Bronchial epithelial cell (primary cell): ENCODE data around the gene BANP. TPM values are rescaled to one million over a fixed set of nuclear protein-coding genes. Genes with fewer than 3 reads are reported as not detected.
"Not testable (repeated sequence)": the region's sequence is repeated elsewhere in the genome, so short reads cannot be mapped to it uniquely, and the experiment has no call there.

Experiments used
- DNase-seq: peaks from one replicate; pipeline ENCODE4 v3.0.0-alpha.2; 2010; ENCODE audit warnings: low read depth
- FAIRE-seq: peaks from 2 replicates; lab custom pipeline; 2011; peaks lifted over from hg19 to GRCh38; lab: Jason Lieb, UNC
- H3K27me3 ChIP-seq: 2 replicates; pipeline ENCODE4 v1.5.1; 2011; ENCODE audit warnings: low read length; ENCODE audit not compliant: control insufficient read depth, insufficient read depth
- H3K36me3 ChIP-seq: 2 replicates; pipeline ENCODE4 v1.5.1; 2011; ENCODE audit warnings: low read length; ENCODE audit not compliant: control insufficient read depth, insufficient read depth
- H3K4me3 ChIP-seq: 2 replicates; pipeline ENCODE4 v1.5.1; 2011; ENCODE audit warnings: mild to moderate bottlenecking, low read depth, low read length, control low read depth
- CTCF ChIP-seq: IDR thresholded peaks from 2 replicates; pipeline ENCODE4 v1.5.1; 2011; ENCODE audit warnings: mild to moderate bottlenecking, moderate library complexity, low read length, control low read depth, inconsistent platforms; ENCODE audit not compliant: insufficient read depth, severe bottlenecking
- total RNA-seq: library from RNA; depleted of rRNA; stranded (reverse); fragments of >200 nt; gene quantifications from 2 replicates; pipeline ENCODE4 v1.2.1, GENCODE V29; 2014

Gene BANP
- total RNA-seq, 1 donor from 2014 or later, result 22.1 TPM

GRCh38 chr16:88026964-88027938 is 76.0 kb downstream of the BANP start:
- no peak for DNase-seq
- no peak for TF ChIP-seq CTCF
- no peak for FAIRE-seq
- Histone ChIP-seq H3K4me3 (no peak overlapping the region), H3K27me3 (no peaks in the 10 kb centered on the region), H3K36me3 (peaks cover 2% of the 10 kb centered on the region)

GRCh38 chr16:88028177-88028930 is 77.1 kb downstream of the BANP start:
- not testable (repeated sequence) for H3K4me3 ChIP-seq, DNase-seq, H3K36me3 ChIP-seq, H3K27me3 ChIP-seq, FAIRE-seq

DNA sequence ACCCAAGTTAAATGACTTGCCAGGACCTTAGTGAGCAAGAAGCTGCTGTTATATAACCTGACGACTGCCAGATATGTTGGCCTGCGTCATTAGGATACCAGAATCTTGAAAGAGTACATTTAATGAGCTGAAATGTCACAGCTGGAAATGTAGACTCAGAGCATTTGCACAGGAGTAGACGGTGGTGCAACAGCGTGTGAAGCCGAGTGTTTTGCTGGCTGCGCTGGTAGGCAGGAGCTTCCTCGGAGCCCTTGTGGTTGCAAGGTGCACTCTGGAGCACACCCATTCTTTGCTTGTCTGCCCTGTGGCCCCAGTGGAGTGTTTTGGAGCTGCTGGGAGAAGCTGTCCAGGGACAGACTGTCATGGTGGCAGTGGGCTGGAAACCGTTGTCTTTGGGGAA is 79.3 kb downstream of the BANP start:
- Histone ChIP-seq H3K4me3 (no peak overlapping the region), H3K27me3 (no peaks in the 10 kb centered on the region), H3K36me3 (peaks cover 1% of the 10 kb centered on the region)
- no peak for TF ChIP-seq CTCF
- DNase-seq, result no peak
- FAIRE-seq, result no peak

DNA sequence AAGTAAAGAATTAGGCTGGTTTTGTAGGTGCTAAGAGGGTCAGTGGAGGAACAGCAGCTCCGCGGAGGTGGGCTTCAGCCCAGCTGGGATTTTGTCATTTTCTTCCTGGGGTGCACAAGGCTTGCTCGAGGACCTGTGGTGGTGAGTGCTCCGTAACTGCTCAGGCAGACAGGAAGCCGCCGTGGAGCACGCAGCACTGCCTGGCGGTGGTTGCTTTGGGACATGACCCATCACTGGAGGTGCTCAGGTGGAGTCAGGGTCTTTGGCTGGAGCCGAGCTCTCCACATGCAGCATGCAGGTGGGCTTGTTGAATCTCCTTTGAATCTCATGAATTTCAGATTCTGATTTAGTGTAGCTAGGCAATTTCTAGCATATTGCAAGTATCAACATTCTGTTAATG is 79.7 kb downstream of the BANP start:
- not testable (repeated sequence) for H3K36me3 ChIP-seq, H3K27me3 ChIP-seq, DNase-seq, FAIRE-seq, H3K4me3 ChIP-seq

DNA sequence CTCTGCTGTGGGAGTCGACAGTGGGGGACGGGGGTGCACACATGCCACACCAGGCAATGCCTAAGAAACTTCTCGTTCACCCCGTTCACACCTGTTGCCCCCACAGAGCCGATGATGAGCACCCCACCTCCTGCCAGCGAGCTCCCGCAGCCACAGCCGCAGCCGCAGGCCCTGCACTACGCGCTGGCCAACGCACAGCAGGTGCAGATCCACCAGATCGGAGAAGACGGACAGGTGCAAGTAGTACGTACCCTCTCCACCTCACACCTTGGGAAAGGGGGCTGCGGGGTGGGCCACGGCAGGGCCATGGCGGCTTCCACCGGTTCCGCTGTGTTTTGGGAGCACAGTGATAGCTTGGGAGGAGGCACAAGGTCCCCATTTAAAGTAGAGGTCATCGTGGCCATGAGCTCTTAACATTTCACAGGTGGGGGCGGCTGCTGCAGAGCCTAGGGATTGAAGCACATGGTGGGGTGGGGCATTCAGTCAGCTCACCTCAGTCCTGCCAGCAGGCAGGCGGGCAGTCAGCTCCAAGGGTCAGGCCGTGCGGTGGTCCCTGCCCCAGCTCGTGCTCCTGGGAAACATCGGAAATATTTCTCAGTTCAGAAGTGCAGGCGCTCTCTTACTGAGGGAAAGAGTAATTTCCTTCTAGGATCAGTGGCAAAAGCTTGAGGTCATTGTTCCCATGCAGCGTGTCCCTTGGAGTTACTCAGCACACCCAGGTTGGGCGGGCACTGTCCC is 81.9 kb downstream of the BANP start:
- H3K27me3 ChIP-seq, H3K36me3 ChIP-seq, DNase-seq, H3K4me3 ChIP-seq, FAIRE-seq: not testable (repeated sequence)

- no peak for TF ChIP-seq CTCF
- Histone ChIP-seq H3K4me3 (no peak overlapping the region), H3K27me3 (no peaks in the 10 kb centered on the region), H3K36me3 (peaks cover 3% of the 10 kb centered on the region)
- FAIRE-seq (no peak), DNase-seq (no peak)
Measured at GRCh38 chr16:88034770-88035169, 83.5 kb downstream of the BANP start.

- no peak overlapping the region for H3K4me3 ChIP-seq
- no peak for TF ChIP-seq CTCF
- FAIRE-seq (no peak), DNase-seq (no peak)
- peaks cover 3% of the 10 kb centered on the region for H3K36me3 ChIP-seq
- H3K27me3 ChIP-seq, result no peaks in the 10 kb centered on the region
Measured at GRCh38 chr16:88035292-88035691, 84.1 kb downstream of the BANP start.

DNA sequence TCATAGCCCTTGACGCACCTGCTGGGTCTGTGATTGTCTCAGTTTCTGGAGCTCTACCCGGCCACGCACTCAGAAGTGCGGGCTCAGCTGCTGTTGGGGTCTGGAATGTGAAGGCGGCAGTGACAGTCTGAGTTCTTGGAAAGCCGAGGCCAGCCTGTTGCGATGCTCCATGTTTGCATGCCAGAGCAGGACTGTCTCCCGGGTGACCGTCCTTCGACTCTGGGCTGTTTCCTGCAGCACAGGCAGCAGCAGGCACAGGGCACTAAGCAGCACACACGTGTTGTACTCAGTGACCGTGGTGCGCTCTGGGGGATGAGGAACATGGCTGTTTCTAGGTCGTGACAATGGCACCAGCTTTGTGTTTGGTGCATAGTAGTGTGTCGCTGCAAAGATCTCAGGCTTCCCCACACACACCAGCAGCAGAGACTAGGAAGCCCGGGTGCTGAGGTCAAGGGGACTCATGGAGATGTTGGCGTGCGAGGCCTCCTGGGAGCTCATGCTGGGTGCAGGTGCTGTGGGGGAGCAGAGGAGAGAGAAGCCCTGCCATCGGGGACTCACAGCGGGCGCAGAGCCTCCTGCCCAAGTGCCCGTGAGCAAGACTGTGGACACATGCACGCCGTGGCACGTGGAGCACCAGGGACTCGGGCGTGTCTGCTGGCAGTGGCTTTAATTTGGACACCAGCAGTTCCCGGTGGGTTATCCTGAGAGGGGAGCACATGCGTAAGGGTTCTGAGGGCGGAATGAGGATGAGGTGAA is 84.8 kb downstream of the BANP start:
- FAIRE-seq, H3K36me3 ChIP-seq, H3K27me3 ChIP-seq: not testable (repeated sequence)

GRCh38 chr16:88036640-88036996 is 85.4 kb downstream of the BANP start:
- H3K27me3 ChIP-seq, H3K36me3 ChIP-seq, FAIRE-seq, DNase-seq, H3K4me3 ChIP-seq: not testable (repeated sequence)

More for the DNA sequence above, 84.8 kb downstream of the BANP start:
- not testable (repeated sequence) for H3K4me3 ChIP-seq, DNase-seq
